Measurements from ENCODE around the gene NHSL2. TPM values are rescaled to one million over a fixed set of nuclear protein-coding genes. Genes with fewer than 3 reads are reported as not detected.

Gene NHSL2
- total RNA-seq, 2 donors from 2014 or later = 6.9 to 11.2 TPM

- Histone ChIP-seq H3K4me1 (ENCODE audit: control insufficient read depth, insufficient read depth, low read length) (no peaks in the 10 kb centered on the region), H3K36me3 (ENCODE audit: control insufficient read depth, insufficient read depth, low read length) (no peaks in the 10 kb centered on the region), H3K9me3 (ENCODE audit: control insufficient read depth, low read length) (no peaks in the 10 kb centered on the region), H3K4me3 (ENCODE audit: low read length) (no peak overlapping the region), H3K27me3 (ENCODE audit: control insufficient read depth, insufficient read depth, low read length, poor library complexity, severe bottlenecking) (no peaks in the 10 kb centered on the region), H3K9ac (ENCODE audit: extremely low read depth, low read length, poor library complexity, severe bottlenecking) (no peak overlapping the region), H3K27ac (ENCODE audit: low read depth, low read length) (no peak overlapping the region)
- Mint-ChIP-seq H3K27ac (no peak overlapping the region), H3K27me3 (ENCODE audit: insufficient read depth) (no peaks in the 10 kb centered on the region), H3K4me1 (peaks cover 25% of the 10 kb centered on the region), H3K36me3 (ENCODE audit: low read depth) (no peaks in the 10 kb centered on the region), H3K9me3 (peaks cover 68% of the 10 kb centered on the region), H3K4me3 (no peak overlapping the region)
- 35% methylated on average over 3 of the region's 6 CpGs; no CpG with 5 or more reads in 1 of the 2 experiments for WGBS, 2 experiments (ENCODE audit: insufficient coverage in 1 of 2, insufficient read length in 1 of 2)
- peak; percentile 63 for DNase-seq
- peak; percentile 80 for TF ChIP-seq CTCF (conservative IDR thresholded peaks at IDR 0.05)
Observed at GRCh38 chrX:71998836-71999509, 88.3 kb downstream of the NHSL2 start.

- Histone ChIP-seq H3K27me3 (ENCODE audit: control insufficient read depth, insufficient read depth, low read length, poor library complexity, severe bottlenecking) (no peaks in the 10 kb centered on the region), H3K9me3 (ENCODE audit: control insufficient read depth, low read length) (no peaks in the 10 kb centered on the region), H3K36me3 (ENCODE audit: control insufficient read depth, insufficient read depth, low read length) (no peaks in the 10 kb centered on the region), H3K4me3 (ENCODE audit: low read length) (no peak overlapping the region), H3K9ac (ENCODE audit: extremely low read depth, low read length, poor library complexity, severe bottlenecking) (no peak overlapping the region), H3K27ac (ENCODE audit: low read depth, low read length) (no peak overlapping the region), H3K4me1 (ENCODE audit: control insufficient read depth, insufficient read depth, low read length) (no peaks in the 10 kb centered on the region)
- Mint-ChIP-seq H3K4me3 (no peak overlapping the region), H3K36me3 (ENCODE audit: low read depth) (no peaks in the 10 kb centered on the region), H3K9me3 (peaks cover 66% of the 10 kb centered on the region), H3K27ac (no peak overlapping the region), H3K4me1 (peaks cover 29% of the 10 kb centered on the region), H3K27me3 (ENCODE audit: insufficient read depth) (no peaks in the 10 kb centered on the region)
- WGBS, 2 experiments (ENCODE audit: insufficient coverage in 1 of 2, insufficient read length in 1 of 2) = no CpG with 5 or more reads among the region's 1 CpG
- DNase-seq = no peak
- TF ChIP-seq CTCF (conservative IDR thresholded peaks at IDR 0.05) = no peak
Observed at GRCh38 chrX:71999535-71999934, 88.9 kb downstream of the NHSL2 start.

DNA sequence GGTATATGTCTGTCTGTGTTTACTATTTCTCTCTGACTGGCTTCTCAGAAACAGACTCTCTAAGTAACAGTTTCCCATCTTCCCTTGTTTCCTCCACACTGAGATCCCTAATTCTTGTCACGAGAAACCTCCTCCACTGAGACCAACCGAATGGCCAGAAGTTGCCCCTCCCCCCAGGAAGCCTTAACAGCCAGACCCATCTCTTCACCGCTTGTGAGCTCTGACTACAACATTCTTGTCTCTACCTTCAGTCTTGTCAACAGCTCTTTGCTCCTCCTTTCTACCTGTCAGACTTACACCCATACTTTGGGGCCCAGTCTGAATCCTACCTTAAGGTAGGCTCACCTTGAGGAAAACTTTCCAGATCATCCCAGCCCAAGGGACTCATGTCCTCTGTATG is 90.8 kb downstream of the NHSL2 start:
- no peaks in the 10 kb centered on the region for H3K27me3 Mint-ChIP-seq (ENCODE audit: insufficient read depth)

More for the DNA sequence above, 90.8 kb downstream of the NHSL2 start:
- no peak for TF ChIP-seq CTCF (conservative IDR thresholded peaks at IDR 0.05)
- peak; percentile 74 for DNase-seq
- no peak overlapping the region for H3K4me3 Mint-ChIP-seq
- no peaks in the 10 kb centered on the region for H3K36me3 Mint-ChIP-seq (ENCODE audit: low read depth)
- Histone ChIP-seq H3K36me3 (ENCODE audit: control insufficient read depth, insufficient read depth, low read length) (no peaks in the 10 kb centered on the region), H3K4me3 (ENCODE audit: low read length) (no peak overlapping the region), H3K4me1 (ENCODE audit: control insufficient read depth, insufficient read depth, low read length) (no peaks in the 10 kb centered on the region), H3K27ac (ENCODE audit: low read depth, low read length) (no peak overlapping the region), H3K9ac (ENCODE audit: extremely low read depth, low read length, poor library complexity, severe bottlenecking) (no peak overlapping the region), H3K27me3 (ENCODE audit: control insufficient read depth, insufficient read depth, low read length, poor library complexity, severe bottlenecking) (no peaks in the 10 kb centered on the region), H3K9me3 (ENCODE audit: control insufficient read depth, low read length) (no peaks in the 10 kb centered on the region)
- 31% methylated on average over 3 of the region's 3 CpGs; no CpG with 5 or more reads in 1 of the 2 experiments for WGBS, 2 experiments (ENCODE audit: insufficient coverage in 1 of 2, insufficient read length in 1 of 2)
- H3K9me3 Mint-ChIP-seq = peaks cover 64% of the 10 kb centered on the region
- peaks cover 27% of the 10 kb centered on the region for H3K4me1 Mint-ChIP-seq
- peak overlapping the region; percentile 40 for H3K27ac Mint-ChIP-seq

Data from endodermal cell (in vitro differentiated cells).